HepG2 (cell line): ENCODE measurements around the gene HS2ST1. TPM values are rescaled to one million over a fixed set of nuclear protein-coding genes. Genes with fewer than 3 reads are reported as not detected.

Experiments
- ATAC-seq: fragments of 200-7000 bp; cut with Tn5 transposase; 3 replicates; pipeline ENCODE4 v1.9.1; 2020; ENCODE audit warnings: mild to moderate bottlenecking, moderate library complexity
- BruUV-seq: library from RNA; stranded (reverse); fragments of 400-500 nt; replicated peaks from 2 replicates; lab custom pipeline; 2021; lab: Mats Ljungman, UMichigan
- CTCF ChIA-PET: fragments of 300-600 bp; formaldehyde crosslinking; extraction: SDS; loops from one replicate; lab custom pipeline; 2021; ENCODE audit warnings: low total read pairs, inconsistent platforms, low intra/inter-chr PET ratio; lab: Yijun Ruan, JAX
- POLR2A ChIA-PET: fragments of 350-600 bp; sonication (Branson Sonifier 250); formaldehyde crosslinking; loops from one replicate; lab custom pipeline; 2020; ENCODE audit warnings: antibody characterized with exemption, inconsistent platforms; lab: Yijun Ruan, JAX
- DNase-seq: peaks from one replicate; pipeline ENCODE4 v3.0.0-alpha.2; 2015; ENCODE audit warnings: low spot score
- FAIRE-seq: peaks from 3 replicates; lab custom pipeline; 2011; peaks lifted over from hg19 to GRCh38; lab: Jason Lieb, UNC
- H2AFZ ChIP-seq: one replicate; pipeline ENCODE4 v1.6.1; 2011; ENCODE audit warnings: low read length, inconsistent platforms
- H3K27ac ChIP-seq: fragments of 300-600 bp; 3 replicates; pipeline ENCODE4 v1.8.0; 2011; ENCODE audit warnings: mixed run types, mild to moderate bottlenecking, mixed read lengths, low read length, inconsistent platforms; ENCODE audit not compliant: insufficient read depth; ENCODE audit errors: extremely low read length
- H3K27me3 ChIP-seq, 2 experiments: fragments of 200-600 bp in 1 of 2; 2 replicates in 1 of 2; 3 replicates in 1 of 2; pipeline versions ENCODE4 v1.6.0 to v1.8.0; 2011; ENCODE audit warnings: low read length in 2 of 2, mild to moderate bottlenecking in 2 of 2, moderate library complexity in 2 of 2, inconsistent platforms in 1 of 2; ENCODE audit not compliant: insufficient read depth in 2 of 2, control insufficient read depth in 1 of 2
- H3K36me3 ChIP-seq, 2 experiments: fragments of 200-600 bp in 1 of 2; replicated peaks in 1 of 2; 2 replicates in 1 of 2; 3 replicates in 1 of 2; pipeline versions ENCODE4 v1.5.1 to v1.8.0; 2011; ENCODE audit warnings: low read length in 2 of 2, inconsistent platforms in 1 of 2; ENCODE audit not compliant: insufficient read depth in 2 of 2, control insufficient read depth in 1 of 2
- H3K4me1 ChIP-seq: 2 replicates; pipeline ENCODE4 v1.5.1; 2012; ENCODE audit warnings: low read length, inconsistent platforms; ENCODE audit not compliant: insufficient read depth
- H3K4me2 ChIP-seq: 2 replicates; pipeline ENCODE4 v1.6.0; 2011; ENCODE audit warnings: low read depth, low read length, inconsistent platforms
- H3K4me3 ChIP-seq, 3 experiments: fragments of 200-600 bp in 1 of 3; sonication (generic), shearing (Covaris generic) in 1 of 3; replicated peaks in 1 of 3; 2 replicates each; pipeline ENCODE4 v1.5.1; 2011 to 2016; ENCODE audit warnings: low read length in 3 of 3, inconsistent platforms in 2 of 3, low read depth in 2 of 3, mild to moderate bottlenecking in 2 of 3, control low read depth in 1 of 3, mixed read lengths in 1 of 3; ENCODE audit not compliant: insufficient read depth in 1 of 3
- H3K79me2 ChIP-seq: one replicate; pipeline ENCODE4 v1.6.1; 2011; ENCODE audit warnings: low read length, inconsistent platforms; ENCODE audit not compliant: insufficient read depth
- H3K9ac ChIP-seq: 2 replicates; pipeline ENCODE4 v1.6.0; 2011; ENCODE audit warnings: mild to moderate bottlenecking, low read depth, low read length, inconsistent platforms; ENCODE audit not compliant: insufficient read depth
- H3K9me3 ChIP-seq: 2 replicates; pipeline ENCODE4 v1.5.1; 2012; ENCODE audit warnings: mild to moderate bottlenecking, low read length
- H4K20me1 ChIP-seq: 2 replicates; pipeline ENCODE4 v1.6.0; 2011; ENCODE audit warnings: inconsistent platforms, mild to moderate bottlenecking, low read length, moderate library complexity; ENCODE audit not compliant: insufficient read depth
- DZIP1 ChIP-seq: sonication (generic); formaldehyde crosslinking; IDR thresholded peaks from 2 replicates; pipeline ENCODE4 v1.5.0; 2020; ENCODE audit warnings: mild to moderate bottlenecking, missing genetic modification reagents
- POGZ ChIP-seq: sonication (generic); formaldehyde crosslinking; IDR thresholded peaks from 2 replicates; pipeline ENCODE4 v1.4.0; 2020; ENCODE audit warnings: mild to moderate bottlenecking, missing genetic modification reagents
- SIN3A ChIP-seq: IDR thresholded peaks from 2 replicates; pipeline ENCODE4 v1.6.1; 2011; ENCODE audit warnings: low read depth, mild to moderate bottlenecking, control low read depth, low read length, borderline replicate concordance
- SKIL ChIP-seq: sonication (generic); formaldehyde crosslinking; IDR thresholded peaks from 2 replicates; pipeline ENCODE4 v1.8.0; 2022; ENCODE audit warnings: missing genetic modification reagents, mild to moderate bottlenecking, moderate library complexity, borderline replicate concordance
- SSRP1 ChIP-seq: IDR thresholded peaks from 2 replicates; pipeline ENCODE4 v1.6.1; 2016; ENCODE audit warnings: control low read depth
- ZNF205 ChIP-seq: IDR thresholded peaks from 2 replicates; pipeline ENCODE4 v1.6.1; 2018; ENCODE audit warnings: missing biosample characterization, missing genetic modification reagents
- ZNF597 ChIP-seq: sonication (generic); formaldehyde crosslinking; IDR thresholded peaks from 2 replicates; pipeline ENCODE4 v1.5.0; 2020; ENCODE audit warnings: missing genetic modification reagents
- ZNF614 ChIP-seq: IDR thresholded peaks from 2 replicates; pipeline ENCODE4 v1.6.1; 2018; ENCODE audit warnings: missing biosample characterization, missing genetic modification reagents, inconsistent platforms, borderline replicate concordance
- ZNF75D ChIP-seq: sonication (generic); formaldehyde crosslinking; IDR thresholded peaks from 2 replicates; pipeline ENCODE4 v1.8.1; 2023; ENCODE audit warnings: missing genetic modification reagents, mild to moderate bottlenecking, borderline replicate concordance
- ZNF841 ChIP-seq: sonication (generic); formaldehyde crosslinking; IDR thresholded peaks from 2 replicates; pipeline ENCODE4 v1.8.1; 2023; ENCODE audit warnings: missing genetic modification reagents, borderline replicate concordance
- WGBS: methylation state at CpG from one replicate; pipeline ENCODE4 v1.1.6; 2017; ENCODE audit warnings: low lambda C conversion rate; 5-methylcytosine and 5-hydroxymethylcytosine counted together
- in situ Hi-C: cut with HindIII; loops from 2 replicates; pipeline ENCODE4 v1.10.0; 2017; ENCODE audit warnings: low pct_unique_long_range_greater_than_20kb; ENCODE audit not compliant: extremely low pct_ligation_motif_present
- intact Hi-C: fragments of 100-400 bp; cut with micrococcal nuclease; formaldehyde crosslinking; loops from one replicate; pipeline ENCODE4 v1.10.0; 2022; ENCODE audit not compliant: unreplicated experiment
- polyA plus RNA-seq, 8 experiments: library from polyadenylated mRNA; depleted of rRNA in 3 of 8; stranded (reverse) in 7 of 8; unstranded in 1 of 8; fragments of >200 nt; fragmentation: Illumina TruSeq in 4 of 8; extraction: Trizol in 4 of 8; gene quantifications; 2 replicates each; pipeline versions ENCODE4 v1.2.1 to v1.2.3, GENCODE V29; 2011 to 2016; ENCODE audit warnings: low read depth in 4 of 8, missing spikeins in 1 of 8, mixed read lengths in 1 of 8; ENCODE audit not compliant: insufficient read depth in 1 of 8
- total RNA-seq, 5 experiments: library from RNA; depleted of rRNA; stranded (reverse); fragments of >200 nt; fragmentation: Illumina TruSeq; extraction: Trizol; gene quantifications; 2 replicates each; pipeline ENCODE4 v1.2.3, GENCODE V29; 2016; ENCODE audit warnings: low read depth in 1 of 5

The HS2ST1 gene
- total and polyA plus RNA-seq, 2 of the 13 experiments (the other 11 are each of a cell fraction or from before 2014, with no cell fraction given), result 22.1 to 58.7 TPM

- no peak for FAIRE-seq
- no TSS peak for BruUV-seq
- H3K79me2 ChIP-seq, result no peaks in the 10 kb centered on the region
- H3K27me3 ChIP-seq, result no peaks in the 10 kb centered on the region
- H3K36me3 ChIP-seq, result peaks cover 1 to 18% of the 10 kb centered on the region in 2 experiments; a peak in 2 of 5 replicates
- no peak overlapping the region for H3K4me3 ChIP-seq
- H3K27ac ChIP-seq, result no peak overlapping the region
- in situ Hi-C loops, result no loop called here
- WGBS, result 96% methylated on average over 2 of the region's 2 CpGs
- H2AFZ ChIP-seq, result no peak overlapping the region
- ChIA-PET CTCF (no interaction called here), POLR2A (no interaction called here)
- intact Hi-C loops, result no loop called here
- no peak overlapping the region for H3K4me2 ChIP-seq
- no peak for ATAC-seq
- DNase-seq, result no peak
- no peaks in the 10 kb centered on the region for H4K20me1 ChIP-seq
- no peaks in the 10 kb centered on the region for H3K9me3 ChIP-seq
- TF ChIP-seq ZNF205 (CRISPR knock-in tag) (no peak), ZNF75D (CRISPR knock-in tag) (no peak), ZNF841 (CRISPR knock-in tag) (no peak), SSRP1 (CRISPR knock-in tag) (no peak), POGZ (CRISPR knock-in tag) (no peak), ZNF614 (CRISPR knock-in tag) (no peak), ZNF597 (no peak), SIN3A (no peak), DZIP1 (no peak), SKIL (CRISPR knock-in tag) (no peak)
- no peaks in the 10 kb centered on the region for H3K4me1 ChIP-seq
- no peak overlapping the region for H3K9ac ChIP-seq
Measured at GRCh38 chr1:87077959-87078639, 163.7 kb downstream of the HS2ST1 start.
